ENCODE results near the gene FOSL2.

FOSL2 gene

DNA sequence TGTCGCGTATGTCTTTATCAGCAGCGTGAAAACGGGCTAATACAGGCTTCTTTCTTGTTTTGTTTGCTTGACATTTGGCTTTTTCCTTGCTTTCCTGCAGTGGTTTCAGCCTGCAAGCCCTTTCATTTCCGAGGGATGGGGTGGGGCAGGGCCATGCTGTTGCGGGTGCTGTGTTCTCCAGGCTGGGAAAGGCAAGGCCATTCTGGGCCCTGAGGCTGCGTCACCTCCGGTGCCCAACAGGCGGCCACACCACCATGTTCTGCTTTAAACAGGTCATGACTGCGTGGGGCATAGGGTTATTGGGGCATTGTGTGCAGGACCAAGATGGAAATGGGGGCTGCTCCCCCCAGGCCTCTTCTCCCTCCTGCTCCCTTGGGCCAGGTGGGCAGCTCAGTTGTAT lies 64.6 kb downstream of the FOSL2 start:
- H3K27me3 ChIP-seq (ENCODE audit: insufficient read depth, low read length, poor library complexity): peaks cover 3% of the 10 kb centered on the region
- H3K79me2 ChIP-seq (ENCODE audit: insufficient read depth, low read length): no peaks in the 10 kb centered on the region
- H3K4me1 ChIP-seq (ENCODE audit: insufficient read depth, low read length): no peaks in the 10 kb centered on the region
- H3K9ac ChIP-seq (ENCODE audit: low read depth, low read length): no peak overlapping the region
- H3K36me3 ChIP-seq (ENCODE audit: insufficient read depth, low read length): no peaks in the 10 kb centered on the region
- DNase-seq (no peak), ATAC-seq (ENCODE audit: insufficient read depth, low read depth) (no peak)
- no peak overlapping the region for H3K27ac ChIP-seq (ENCODE audit: low read length)
- TF ChIP-seq CTCF (IDR thresholded peaks at IDR 0.05; ENCODE audit: borderline replicate concordance, extremely low read depth, low read length, poor library complexity, severe bottlenecking): no peak
- no peak for TF ChIP-seq EZH2 (IDR thresholded peaks at IDR 0.05; ENCODE audit: borderline replicate concordance, low read depth, low read length, severe bottlenecking)
- H3K4me3 ChIP-seq (ENCODE audit: low read depth in 1 of 2, low read length in 2 of 2): no peak overlapping the region
- H3K4me2 ChIP-seq (ENCODE audit: insufficient read depth, low read length): no peak overlapping the region
- no peaks in the 10 kb centered on the region for H3K9me3 ChIP-seq (ENCODE audit: insufficient read depth, low read length, severe bottlenecking)
- H4K20me1 ChIP-seq (ENCODE audit: insufficient read depth, low read length): no peaks in the 10 kb centered on the region
- H2AFZ ChIP-seq (ENCODE audit: low read depth, low read length): no peak overlapping the region

- no peaks in the 10 kb centered on the region for H3K79me2 ChIP-seq (ENCODE audit: insufficient read depth, low read length)
- DNase-seq: no peak
- H3K4me3 ChIP-seq (ENCODE audit: low read depth in 1 of 2, low read length in 2 of 2): no peak overlapping the region
- H2AFZ ChIP-seq (ENCODE audit: low read depth, low read length): no peak overlapping the region
- H3K9ac ChIP-seq (ENCODE audit: low read depth, low read length): no peak overlapping the region
- no peak overlapping the region for H3K27ac ChIP-seq (ENCODE audit: low read length)
- H3K4me2 ChIP-seq (ENCODE audit: insufficient read depth, low read length): no peak overlapping the region
- no peaks in the 10 kb centered on the region for H3K9me3 ChIP-seq (ENCODE audit: insufficient read depth, low read length, severe bottlenecking)
- no peak for TF ChIP-seq CTCF (IDR thresholded peaks at IDR 0.05; ENCODE audit: borderline replicate concordance, extremely low read depth, low read length, poor library complexity, severe bottlenecking)
- no peak for TF ChIP-seq EZH2 (IDR thresholded peaks at IDR 0.05; ENCODE audit: borderline replicate concordance, low read depth, low read length, severe bottlenecking)
- H3K36me3 ChIP-seq (ENCODE audit: insufficient read depth, low read length): no peaks in the 10 kb centered on the region
- no peaks in the 10 kb centered on the region for H3K4me1 ChIP-seq (ENCODE audit: insufficient read depth, low read length)
- no peaks in the 10 kb centered on the region for H4K20me1 ChIP-seq (ENCODE audit: insufficient read depth, low read length)
- H3K27me3 ChIP-seq (ENCODE audit: insufficient read depth, low read length, poor library complexity): peaks cover 3% of the 10 kb centered on the region
- ATAC-seq (ENCODE audit: insufficient read depth, low read depth): no peak
Observed at GRCh38 chr2:28461056-28461455, 68.4 kb downstream of the FOSL2 start.

GRCh38 chr2:28462122-28462521 lies 69.5 kb downstream of the FOSL2 start:
- no peaks in the 10 kb centered on the region for H3K36me3 ChIP-seq (ENCODE audit: insufficient read depth, low read length)
- DNase-seq: no peak
- TF ChIP-seq CTCF (IDR thresholded peaks at IDR 0.05; ENCODE audit: borderline replicate concordance, extremely low read depth, low read length, poor library complexity, severe bottlenecking) (no peak), EZH2 (IDR thresholded peaks at IDR 0.05; ENCODE audit: borderline replicate concordance, low read depth, low read length, severe bottlenecking) (no peak)
- H3K79me2 ChIP-seq (ENCODE audit: insufficient read depth, low read length): no peaks in the 10 kb centered on the region
- no peak overlapping the region for H3K9ac ChIP-seq (ENCODE audit: low read depth, low read length)
- H3K4me1 ChIP-seq (ENCODE audit: insufficient read depth, low read length): no peaks in the 10 kb centered on the region
- no peak for ATAC-seq (ENCODE audit: insufficient read depth, low read depth)
- H3K27ac ChIP-seq (ENCODE audit: low read length): no peak overlapping the region
- H3K4me2 ChIP-seq (ENCODE audit: insufficient read depth, low read length): no peak overlapping the region
- H3K27me3 ChIP-seq (ENCODE audit: insufficient read depth, low read length, poor library complexity): peaks cover 3% of the 10 kb centered on the region
- no peak overlapping the region for H3K4me3 ChIP-seq (ENCODE audit: low read depth in 1 of 2, low read length in 2 of 2)
- H2AFZ ChIP-seq (ENCODE audit: low read depth, low read length): no peak overlapping the region
- H4K20me1 ChIP-seq (ENCODE audit: insufficient read depth, low read length): no peaks in the 10 kb centered on the region
- no peaks in the 10 kb centered on the region for H3K9me3 ChIP-seq (ENCODE audit: insufficient read depth, low read length, severe bottlenecking)
